Measurements from ENCODE around the gene HASPIN. TPM values are rescaled to one million over a fixed set of nuclear protein-coding genes. Genes with fewer than 3 reads are reported as not detected.
"Not testable (repeated sequence)": the region's sequence is repeated elsewhere in the genome, so short reads cannot be mapped to it uniquely, and the experiment has no call there.

Gene HASPIN
- total RNA-seq, 4 donors from 2014 or later, result 0.13 to 0.23 TPM; not detected in 2

DNA sequence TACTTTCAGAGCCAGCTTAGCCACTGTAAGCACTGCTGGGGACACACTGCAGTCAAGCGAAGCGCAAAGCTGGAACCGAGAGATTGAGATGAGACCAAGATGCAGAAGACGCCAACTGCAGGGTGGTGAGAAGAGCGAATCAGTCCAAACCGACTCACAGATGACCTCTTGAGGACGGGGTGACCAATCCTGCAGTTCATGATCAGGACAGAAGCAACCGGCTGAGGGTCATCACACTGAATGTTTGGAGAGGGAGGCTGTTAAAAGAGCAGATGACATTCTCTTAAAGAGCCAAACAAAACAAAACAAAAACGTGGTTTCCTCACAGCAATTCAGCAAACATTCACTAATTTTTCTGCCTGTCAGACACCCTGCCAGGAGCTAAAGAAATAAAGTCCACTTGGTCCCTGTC, 8.5 kb downstream of the HASPIN start:
- DNase-seq (ENCODE audit: extremely low spot score), result no peak
- Histone ChIP-seq H3K27me3 (no peaks in the 10 kb centered on the region), H3K27ac (replicated peaks in 1 of 4) (no peak overlapping the region), H3K4me3 (no peak overlapping the region), H3K4me1 (peaks cover 0 to 2% (median under 1%) of the 10 kb centered on the region in 4 donors), H3K9me3 (no peaks in the 10 kb centered on the region), H3K36me3 (no peaks in the 10 kb centered on the region)
- 58% methylated on average over 7 of the region's 9 CpGs for WGBS
- TF ChIP-seq POLR2A (IDR thresholded peaks at IDR 0.05; ENCODE audit: low read depth) (no peak), CTCF (IDR thresholded peaks at IDR 0.05) (no peak), POLR2AphosphoS5 (IDR thresholded peaks at IDR 0.05) (no peak)
- intact Hi-C loops (cut with DNase I), result no loop called here

DNA sequence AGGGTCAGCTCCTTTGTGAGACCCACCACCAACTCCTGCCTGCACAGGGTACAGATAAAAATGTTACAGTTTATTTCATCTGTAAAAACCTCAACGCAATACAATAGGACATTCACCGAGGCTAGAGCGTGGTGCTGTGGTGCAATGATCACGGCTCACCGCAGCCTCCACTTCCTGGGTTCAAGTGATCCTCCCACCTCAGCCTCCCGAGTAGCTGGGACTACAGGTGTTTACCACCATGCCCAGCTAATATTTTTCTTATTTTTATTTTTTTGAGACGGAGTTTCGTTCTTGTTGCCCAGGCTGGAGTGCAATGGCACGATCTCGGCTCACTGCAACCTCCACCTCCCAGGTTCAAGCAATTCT, 11.2 kb downstream of the HASPIN start:
- intact Hi-C loops (cut with DNase I), result loop anchor here (5.0 kb wide), 3 partner anchors 67 to 107 kb away; partner anchors contain the start of gene ITGAE
- H3K27ac ChIP-seq (replicated peaks in 1 of 4); H3K4me3 ChIP-seq; H3K36me3 ChIP-seq; DNase-seq (ENCODE audit: extremely low spot score); H3K9me3 ChIP-seq; H3K27me3 ChIP-seq: not testable (repeated sequence)
- peaks cover 9 to 21% (median 19%) of the 10 kb centered on the region in 4 donors for H3K4me1 ChIP-seq
- 90% methylated on average over 10 of the region's 10 CpGs for WGBS

DNA sequence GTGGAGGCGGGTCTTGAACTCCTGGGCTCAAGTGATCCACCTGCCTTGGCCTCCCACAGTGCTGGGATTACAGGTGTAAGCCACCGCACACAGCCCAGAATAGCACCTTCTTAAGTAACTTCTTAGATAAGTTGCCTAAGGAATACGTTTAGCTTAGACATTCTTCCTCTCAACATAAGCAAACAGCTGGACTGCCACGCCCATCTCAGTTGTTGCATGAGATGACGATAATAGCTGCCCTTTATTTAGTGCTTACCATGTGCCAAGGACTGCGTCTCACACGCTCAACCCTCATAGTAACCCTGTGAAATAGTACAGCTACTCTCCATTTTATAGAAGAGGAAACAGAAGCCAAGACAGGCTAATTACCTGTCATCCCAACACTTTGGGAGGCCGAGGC, 11.8 kb downstream of the HASPIN start:
- no peak overlapping the region for H3K4me3 ChIP-seq
- H3K9me3 ChIP-seq, result no peaks in the 10 kb centered on the region
- peaks cover 9 to 21% (median 19%) of the 10 kb centered on the region in 4 donors for H3K4me1 ChIP-seq
- TF ChIP-seq CTCF (IDR thresholded peaks at IDR 0.05) (no peak), EP300 (IDR thresholded peaks at IDR 0.05) (no peak), POLR2A (IDR thresholded peaks at IDR 0.05; ENCODE audit: low read depth) (no peak), POLR2AphosphoS5 (IDR thresholded peaks at IDR 0.05) (no peak)
- no peak for DNase-seq (ENCODE audit: extremely low spot score)
- WGBS, result 87% methylated on average over 8 of the region's 8 CpGs
- H3K27ac ChIP-seq (replicated peaks in 1 of 4), result no peak overlapping the region
- H3K36me3 ChIP-seq, result no peaks in the 10 kb centered on the region
- H3K27me3 ChIP-seq, result no peaks in the 10 kb centered on the region
- intact Hi-C loops (cut with DNase I), result loop anchor here (5.0 kb wide), 3 partner anchors 67 to 107 kb away; partner anchors contain the start of gene ITGAE

- H3K27ac ChIP-seq (replicated peaks in 1 of 4), result peak overlapping the region; percentile 54 to 80 (median 63)
- H3K4me3 ChIP-seq, result peak overlapping the region; percentile 27 to 51 (median 35)
- peaks cover 9 to 21% (median 19%) of the 10 kb centered on the region in 4 donors for H3K4me1 ChIP-seq
- no peaks in the 10 kb centered on the region for H3K9me3 ChIP-seq
- intact Hi-C loops (cut with DNase I), result loop anchor here (5.0 kb wide), 3 partner anchors 64 to 104 kb away; partner anchors contain the start of gene ITGAE
- no peak for TF ChIP-seq CTCF (IDR thresholded peaks at IDR 0.05)
- no peak for TF ChIP-seq POLR2A (IDR thresholded peaks at IDR 0.05; ENCODE audit: low read depth)
- TF ChIP-seq POLR2AphosphoS5 (IDR thresholded peaks at IDR 0.05), result peak; percentile 14 to 61
- TF ChIP-seq EP300 (IDR thresholded peaks at IDR 0.05), result no peak
- WGBS, result 60% methylated on average over 16 of the region's 16 CpGs
- no peaks in the 10 kb centered on the region for H3K36me3 ChIP-seq
- no peak for DNase-seq (ENCODE audit: extremely low spot score)
- H3K27me3 ChIP-seq, result no peaks in the 10 kb centered on the region
Measured at GRCh38 chr17:3738562-3739295, 15.0 kb downstream of the HASPIN start.

DNA sequence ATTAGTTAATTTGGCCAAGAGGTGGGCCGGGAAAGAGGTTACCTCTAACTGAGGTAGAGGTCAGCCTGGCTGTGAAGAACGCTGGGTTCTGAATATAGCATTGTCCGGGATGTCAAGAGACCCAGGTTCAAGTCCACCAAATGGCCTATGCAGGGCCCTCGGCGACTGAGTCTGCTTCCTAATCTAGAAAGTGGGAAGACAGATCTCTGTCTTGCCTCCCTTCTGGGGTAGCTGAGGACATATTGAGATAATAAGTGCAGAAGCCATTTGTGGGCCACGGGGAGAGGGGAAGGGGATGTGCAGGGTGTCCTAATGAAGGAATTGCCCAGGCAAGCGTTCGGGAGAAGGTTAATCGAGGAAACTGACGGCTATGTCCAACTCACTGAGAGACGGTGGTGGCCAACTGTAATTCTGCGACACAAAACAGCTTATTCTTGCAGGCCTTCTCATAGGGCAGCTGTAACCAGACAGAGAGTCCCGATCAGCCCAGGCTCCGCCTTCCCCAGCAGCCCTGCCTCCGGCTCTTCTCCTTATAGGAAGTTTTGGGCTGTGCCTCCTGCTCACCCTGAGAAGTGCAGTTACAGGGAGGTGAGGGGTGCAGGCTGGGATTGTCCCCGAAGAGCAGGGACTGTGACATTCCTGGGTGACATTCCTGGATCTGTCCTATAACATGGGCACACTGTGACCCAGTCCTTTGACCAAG, 15.9 kb downstream of the HASPIN start:
- H3K27me3 ChIP-seq, result no peaks in the 10 kb centered on the region
- peaks cover 9 to 21% (median 19%) of the 10 kb centered on the region in 4 donors for H3K4me1 ChIP-seq
- no peak overlapping the region for H3K4me3 ChIP-seq
- DNase-seq (ENCODE audit: extremely low spot score), result no peak
- TF ChIP-seq EP300 (IDR thresholded peaks at IDR 0.05) (no peak), CTCF (IDR thresholded peaks at IDR 0.05) (no peak), POLR2AphosphoS5 (IDR thresholded peaks at IDR 0.05) (no peak), POLR2A (IDR thresholded peaks at IDR 0.05; ENCODE audit: low read depth) (no peak)
- H3K27ac ChIP-seq (replicated peaks in 1 of 4), result no peak overlapping the region
- no peaks in the 10 kb centered on the region for H3K36me3 ChIP-seq
- intact Hi-C loops (cut with DNase I), result loop anchor here (5.0 kb wide), 3 partner anchors 63 to 103 kb away; partner anchors contain the start of gene ITGAE
- H3K9me3 ChIP-seq, result no peaks in the 10 kb centered on the region
- 85% methylated on average over 15 of the region's 16 CpGs for WGBS

Data from esophagus muscularis mucosa (tissue), 4 donors.